ENCODE measurements around the gene STAT4.

Gene STAT4

DNA sequence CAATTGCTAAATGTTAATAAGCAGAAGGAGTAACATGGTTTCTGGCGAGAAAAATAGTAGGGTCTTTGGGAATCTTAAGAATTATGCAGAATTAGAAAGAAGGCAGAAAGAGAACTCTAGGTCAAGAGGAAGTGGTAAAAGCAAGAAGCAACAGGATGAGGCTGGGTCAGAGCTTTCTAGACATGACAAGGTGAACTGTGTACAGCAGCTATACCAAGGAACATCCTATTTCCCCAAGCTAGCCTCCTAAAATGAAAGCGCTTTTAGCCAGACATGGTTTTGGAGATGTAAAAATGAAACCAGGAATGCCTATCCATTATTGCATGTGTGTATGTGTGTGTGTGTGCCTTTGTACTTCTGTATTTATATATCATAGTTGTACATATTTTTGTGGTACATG, 94.6 kb downstream of the STAT4 start:
- TF ChIP-seq ZC3H10 (CRISPR knock-in tag; IDR thresholded peaks at IDR 0.05) (no peak), PPARA (CRISPR knock-in tag; IDR thresholded peaks at IDR 0.05; ENCODE audit: borderline replicate concordance) (no peak)
- no peak for ATAC-seq

DNA sequence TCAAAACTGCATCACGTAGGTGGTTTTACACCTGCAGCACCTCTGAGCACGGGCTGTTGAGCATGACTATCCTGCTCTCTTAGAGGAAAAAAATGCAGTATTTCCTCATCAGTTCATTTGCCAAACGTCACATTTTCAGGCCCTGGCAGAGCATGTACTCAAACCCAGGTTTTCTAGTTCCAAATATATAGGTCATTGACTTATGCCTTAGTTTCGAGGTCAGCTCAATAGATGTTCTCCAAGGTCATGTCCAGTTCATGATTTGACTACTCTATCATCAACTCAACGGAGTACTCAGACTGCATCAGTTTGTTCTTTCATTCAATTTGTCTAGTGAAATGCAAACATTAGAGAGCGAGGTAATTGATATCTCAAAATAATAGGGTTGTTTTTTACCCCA, 97.5 kb downstream of the STAT4 start:
- no peak for ATAC-seq
- no peak for TF ChIP-seq PATZ1 (CRISPR knock-in tag; IDR thresholded peaks at IDR 0.05; ENCODE audit: borderline replicate concordance)
- TF ChIP-seq OSR1 (CRISPR knock-in tag; IDR thresholded peaks at IDR 0.05), result no peak
- no peak for TF ChIP-seq RARB (CRISPR knock-in tag; IDR thresholded peaks at IDR 0.05)
- TF ChIP-seq ZNF70 (CRISPR knock-in tag; IDR thresholded peaks at IDR 0.05), result no peak
- TF ChIP-seq CREB5 (CRISPR knock-in tag; IDR thresholded peaks at IDR 0.05; ENCODE audit: low read depth), result no peak
- TF ChIP-seq, protein P1, sequence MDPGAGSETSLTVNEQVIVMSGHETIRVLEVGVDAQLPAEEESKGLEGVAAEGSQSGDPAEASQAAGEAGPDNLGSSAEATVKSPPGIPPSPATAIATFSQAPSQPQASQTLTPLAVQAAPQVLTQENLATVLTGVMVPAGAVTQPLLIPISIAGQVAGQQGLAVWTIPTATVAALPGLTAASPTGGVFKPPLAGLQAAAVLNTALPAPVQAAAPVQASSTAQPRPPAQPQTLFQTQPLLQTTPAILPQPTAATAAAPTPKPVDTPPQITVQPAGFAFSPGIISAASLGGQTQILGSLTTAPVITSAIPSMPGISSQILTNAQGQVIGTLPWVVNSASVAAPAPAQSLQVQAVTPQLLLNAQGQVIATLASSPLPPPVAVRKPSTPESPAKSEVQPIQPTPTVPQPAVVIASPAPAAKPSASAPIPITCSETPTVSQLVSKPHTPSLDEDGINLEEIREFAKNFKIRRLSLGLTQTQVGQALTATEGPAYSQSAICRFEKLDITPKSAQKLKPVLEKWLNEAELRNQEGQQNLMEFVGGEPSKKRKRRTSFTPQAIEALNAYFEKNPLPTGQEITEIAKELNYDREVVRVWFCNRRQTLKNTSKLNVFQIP (CRISPR knock-in tag; IDR thresholded peaks at IDR 0.05; ENCODE audit: borderline replicate concordance, low read depth), result no peak
- no peak for TF ChIP-seq TOX (CRISPR knock-in tag; IDR thresholded peaks at IDR 0.05; ENCODE audit: borderline replicate concordance)
- TF ChIP-seq ARNTL (CRISPR knock-in tag; IDR thresholded peaks at IDR 0.05; ENCODE audit: borderline replicate concordance, low read depth), result no peak
- TF ChIP-seq ZNF8 (CRISPR knock-in tag; IDR thresholded peaks at IDR 0.05), result no peak
- no peak for TF ChIP-seq TCF4 (CRISPR knock-in tag; IDR thresholded peaks at IDR 0.05; ENCODE audit: borderline replicate concordance)
- no peak for TF ChIP-seq CSDC2 (CRISPR knock-in tag; IDR thresholded peaks at IDR 0.05)
- TF ChIP-seq, protein P2, sequence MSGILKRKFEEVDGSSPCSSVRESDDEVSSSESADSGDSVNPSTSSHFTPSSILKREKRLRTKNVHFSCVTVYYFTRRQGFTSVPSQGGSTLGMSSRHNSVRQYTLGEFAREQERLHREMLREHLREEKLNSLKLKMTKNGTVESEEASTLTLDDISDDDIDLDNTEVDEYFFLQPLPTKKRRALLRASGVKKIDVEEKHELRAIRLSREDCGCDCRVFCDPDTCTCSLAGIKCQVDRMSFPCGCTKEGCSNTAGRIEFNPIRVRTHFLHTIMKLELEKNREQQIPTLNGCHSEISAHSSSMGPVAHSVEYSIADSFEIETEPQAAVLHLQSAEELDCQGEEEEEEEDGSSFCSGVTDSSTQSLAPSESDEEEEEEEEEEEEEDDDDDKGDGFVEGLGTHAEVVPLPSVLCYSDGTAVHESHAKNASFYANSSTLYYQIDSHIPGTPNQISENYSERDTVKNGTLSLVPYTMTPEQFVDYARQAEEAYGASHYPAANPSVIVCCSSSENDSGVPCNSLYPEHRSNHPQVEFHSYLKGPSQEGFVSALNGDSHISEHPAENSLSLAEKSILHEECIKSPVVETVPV (CRISPR knock-in tag; IDR thresholded peaks at IDR 0.05), result no peak
- no peak for TF ChIP-seq SNAI2 (CRISPR knock-in tag; IDR thresholded peaks at IDR 0.05)
- TF ChIP-seq ZC3H10 (CRISPR knock-in tag; IDR thresholded peaks at IDR 0.05), result no peak
- no peak for TF ChIP-seq ZNF565 (CRISPR knock-in tag; conservative IDR thresholded peaks at IDR 0.05; ENCODE audit: low read depth)
- TF ChIP-seq GLIS3 (CRISPR knock-in tag; IDR thresholded peaks at IDR 0.05), result no peak
- no peak for TF ChIP-seq ZFP30 (CRISPR knock-in tag; IDR thresholded peaks at IDR 0.05)

GRCh38 chr2:191051825-191052778, 98.7 kb downstream of the STAT4 start:
- peak; percentile 75 for ATAC-seq
- TF ChIP-seq ZFP3 (CRISPR knock-in tag; IDR thresholded peaks at IDR 0.05), result no peak
- no peak for TF ChIP-seq ZC3H10 (CRISPR knock-in tag; IDR thresholded peaks at IDR 0.05)
- no peak for TF ChIP-seq PATZ1 (CRISPR knock-in tag; IDR thresholded peaks at IDR 0.05; ENCODE audit: borderline replicate concordance)
- TF ChIP-seq RARB (CRISPR knock-in tag; IDR thresholded peaks at IDR 0.05), result no peak
- no peak for TF ChIP-seq ESRRG (CRISPR knock-in tag; IDR thresholded peaks at IDR 0.05)
- TF ChIP-seq ZNF565 (CRISPR knock-in tag; conservative IDR thresholded peaks at IDR 0.05; ENCODE audit: low read depth), result no peak
- TF ChIP-seq TCF4 (CRISPR knock-in tag; IDR thresholded peaks at IDR 0.05; ENCODE audit: borderline replicate concordance), result no peak
- TF ChIP-seq, protein P2 (CRISPR knock-in tag; IDR thresholded peaks at IDR 0.05), result no peak
- no peak for TF ChIP-seq PPARA (CRISPR knock-in tag; IDR thresholded peaks at IDR 0.05; ENCODE audit: borderline replicate concordance)
- no peak for TF ChIP-seq CREB5 (CRISPR knock-in tag; IDR thresholded peaks at IDR 0.05; ENCODE audit: low read depth)
- TF ChIP-seq ZFP30 (CRISPR knock-in tag; IDR thresholded peaks at IDR 0.05), result no peak
- TF ChIP-seq ZNF70 (CRISPR knock-in tag; IDR thresholded peaks at IDR 0.05), result no peak
- no peak for TF ChIP-seq TSHZ2 (CRISPR knock-in tag; IDR thresholded peaks at IDR 0.05)
- no peak for TF ChIP-seq TOX (CRISPR knock-in tag; IDR thresholded peaks at IDR 0.05; ENCODE audit: borderline replicate concordance)
- TF ChIP-seq CSDC2 (CRISPR knock-in tag; IDR thresholded peaks at IDR 0.05), result no peak
- TF ChIP-seq OSR1 (CRISPR knock-in tag; IDR thresholded peaks at IDR 0.05), result no peak

Measured in SK-N-SH treated with all-trans-retinoic acid at 6 μM for 48 hours (cell line).